Heart left ventricle (tissue), 16 donors: ENCODE results near the gene LETM1. TPM values are rescaled to one million over a fixed set of nuclear protein-coding genes. Genes with fewer than 3 reads are reported as not detected.
A peak's percentile ranks its signal among the peaks of the same experiment; 100 is the strongest.

Experiments used
- ATAC-seq, 4 donors: fragments of 200-7000 bp; cut with Tn5 transposase; one replicate each; pipeline ENCODE4 v1.9.1; 2020 to 2022; ENCODE audit warnings: moderate library complexity in 4 of 4, mild to moderate bottlenecking in 3 of 4, moderate number of reproducible peaks in 1 of 4
- DNase-seq, 5 donors: peaks; one replicate each; pipeline ENCODE4 v3.0.0-alpha.2; 2020
- H3K27ac ChIP-seq, 12 donors: fragments of 200-600 bp; sonication (generic) in 4 of 12; one replicate each; pipeline versions ENCODE4 v1.5.0 to v1.8.0; 2016 to 2022; ENCODE audit warnings: mild to moderate bottlenecking in 2 of 12
- H3K27me3 ChIP-seq, 9 donors: fragments of 200-600 bp; sonication (generic) in 2 of 9; one replicate each; pipeline versions ENCODE4 v1.5.1 to v1.8.0; 2016 to 2022; ENCODE audit warnings: mild to moderate bottlenecking in 3 of 9
- H3K36me3 ChIP-seq, 9 donors: fragments of 200-600 bp; sonication (generic) in 2 of 9; one replicate each; pipeline versions ENCODE4 v1.5.0 to v1.8.0; 2018 to 2022; ENCODE audit warnings: mild to moderate bottlenecking in 2 of 9
- H3K4me1 ChIP-seq, 12 donors: fragments of 200-600 bp; sonication (generic) in 4 of 12; one replicate each; pipeline versions ENCODE4 v1.5.0 to v1.8.0; 2016 to 2022; ENCODE audit warnings: mild to moderate bottlenecking in 3 of 12
- H3K4me3 ChIP-seq, 12 donors: fragments of 200-600 bp; sonication (generic) in 4 of 12; one replicate each; pipeline versions ENCODE4 v1.5.0 to v1.8.0; 2017 to 2022; ENCODE audit warnings: mild to moderate bottlenecking in 9 of 12, moderate library complexity in 4 of 12
- H3K9me3 ChIP-seq, 12 donors: fragments of 200-600 bp; sonication (generic) in 4 of 12; one replicate each; pipeline versions ENCODE4 v1.5.0 to v1.8.0; 2016 to 2022; ENCODE audit warnings: mild to moderate bottlenecking in 1 of 12
- CTCF ChIP-seq, 12 donors: fragments of 200-600 bp; sonication (generic) in 4 of 12; IDR thresholded peaks; one replicate each; pipeline versions ENCODE4 v1.5.0 to v1.8.0; 2018 to 2022; ENCODE audit warnings: antibody characterized with exemption in 12 of 12, mild to moderate bottlenecking in 5 of 12
- POLR2A ChIP-seq, 2 donors: fragments of 450-650 bp; IDR thresholded peaks; one replicate each; pipeline ENCODE4 v1.6.1; 2017; ENCODE audit warnings: antibody characterized with exemption in 2 of 2, mild to moderate bottlenecking in 2 of 2, moderate library complexity in 2 of 2
- WGBS, 4 donors: extraction: QIAGEN DNeasy Blood & Tissue Kit in 2 of 4; methylation state at CpG; one replicate each; pipeline versions ENCODE4 v1.1.5 to v1.1.7; 2013 to 2018; 5-methylcytosine and 5-hydroxymethylcytosine counted together
- intact Hi-C, 10 donors: fragments of 100-400 bp; cut with DNase I; formaldehyde crosslinking; loops; one replicate each; pipeline versions ENCODE4 v1.11.1 to v1.14.2; 2022
- polyA plus RNA-seq, 2 donors: library from polyadenylated mRNA; stranded (reverse); fragments of 200-250 nt; gene quantifications; one replicate each; pipeline ENCODE4 v1.2.3, GENCODE V29; 2013
- total RNA-seq, 9 donors: library from RNA; depleted of rRNA in 2 of 9; stranded (reverse); fragments of >200 nt in 2 of 9; fragmentation: NEBNext Ultra II Directional in 3 of 9; extraction: Animal tissue kit (Norgen Biotek cat#: 25700) in 3 of 9; gene quantifications; one replicate each; pipeline versions ENCODE4 v1.1.0 to v1.2.4, GENCODE V29; 2016 to 2023
- donor health status: ischemic (EF 13 %, LVEDD 7.1; RV severe dilation, severe dysfunction).
- donor health status: healthy with polysubstance abuse.
- donor health status: DM: no; HTN: yes; CAD: no.
- donor health status: DM: no; HTN: no; CAD: no.
- donor health status: ischemic (EF 25% LVEDD 6.9; RV normal size, moderate dysfunction).
- donor health status: ischemic (EF 25% LVEDD 5.7; RV mildly dilated, moderate dysfunction).
- donor health status: healthy.
- donor health status: DM: yes; HTN: yes; CAD: no.
- donor health status: ischemic (EF 35%, LVEDD 5.7; RV mildly dilated, moderate dysfunction).
- donor health status: nonischemic (EF 11% LVEDD 7.7; RV severe dilation, severe dysfunction).
- donor health status: DM: yes; HTN: yes; CAD: no.
- donor health status: PGD.
- donor health status: ischemic (EF 29% LVEDD 5.4; RV normal size, mild dysfunction).
- donor health status: nonischemic (EF 23%, LVEDD 6.1; RV moderate dilation, normal function).

LETM1 gene
- total and polyA plus RNA-seq, 11 donors, result 22.1 to 54.7 (median 43.4) TPM

GRCh38 chr4:1895971-1896657, 40.2 kb upstream of the LETM1 start:
- Histone ChIP-seq H3K4me3 (no peak overlapping the region), H3K27me3 (no peaks in the 10 kb centered on the region), H3K9me3 (no peaks in the 10 kb centered on the region), H3K27ac (no peak overlapping the region), H3K4me1 (peaks cover 0 to 14% (median 0%) of the 10 kb centered on the region in 12 donors), H3K36me3 (peaks cover 0 to 15% (median 5%) of the 10 kb centered on the region in 9 donors)
- DNase-seq, result no peak
- WGBS, 4 donors, result 87 to 96% (median 93%) methylated on average over 7 to 8 of the region's 8 CpGs
- no peak for TF ChIP-seq POLR2A (IDR thresholded peaks at IDR 0.05)
- no peak for TF ChIP-seq CTCF (IDR thresholded peaks at IDR 0.05)
- intact Hi-C loops, result loop anchor here (5.0 to 10.0 kb wide), 3 partner anchors 39 to 149 kb away; partner anchors contain the start of gene LETM1 (in 8 of the 10)
- ATAC-seq, result no peak

DNA sequence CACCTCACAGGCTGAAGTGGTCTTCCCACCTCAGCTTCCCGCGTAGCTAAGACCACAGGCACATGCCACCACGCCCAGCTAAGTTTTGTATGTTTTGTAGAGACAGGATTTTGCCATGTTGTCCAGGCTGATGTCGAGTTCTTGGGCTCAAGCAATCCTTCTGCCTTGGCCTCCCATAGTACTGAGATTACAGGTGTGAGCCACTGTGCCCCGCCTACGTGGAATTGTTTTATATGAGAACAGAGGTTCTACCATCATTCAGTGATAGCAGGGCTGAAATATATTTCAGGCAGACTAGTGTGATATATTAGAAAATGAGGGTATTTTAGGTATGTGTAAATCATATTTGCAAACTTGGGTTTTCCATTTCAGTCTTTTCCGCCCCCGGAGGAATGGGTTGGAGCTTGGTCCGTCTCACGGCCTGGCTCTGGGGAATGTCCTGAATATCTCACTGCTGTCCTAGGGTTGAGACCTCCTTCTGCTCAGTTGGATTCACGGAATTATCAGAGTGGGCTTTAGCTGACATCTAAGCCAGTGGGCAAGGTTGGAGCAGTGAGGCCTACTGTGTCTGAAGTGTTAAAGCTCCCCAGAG, 35.1 kb upstream of the LETM1 start:
- ATAC-seq (no peak), DNase-seq (no peak)
- no peak overlapping the region for H3K4me3 ChIP-seq
- peaks cover 0 to 8% (median 0%) of the 10 kb centered on the region in 12 donors for H3K9me3 ChIP-seq
- intact Hi-C loops, result loop anchor here in 1 of 10 donors (10.0 kb wide), 1 partner anchor 76 kb away; no protein-coding TSS in a partner anchor
- H3K27me3 ChIP-seq, result no peaks in the 10 kb centered on the region
- H3K4me1 ChIP-seq, result peaks cover 0 to 18% (median 7%) of the 10 kb centered on the region in 12 donors
- WGBS, 4 donors, result 94 to 97% (median 95%) methylated on average over 11 of the region's 11 CpGs
- TF ChIP-seq CTCF (IDR thresholded peaks at IDR 0.05), result no peak
- peaks cover 0 to 6% (median 0%) of the 10 kb centered on the region in 9 donors for H3K36me3 ChIP-seq
- H3K27ac ChIP-seq, result no peak overlapping the region

DNA sequence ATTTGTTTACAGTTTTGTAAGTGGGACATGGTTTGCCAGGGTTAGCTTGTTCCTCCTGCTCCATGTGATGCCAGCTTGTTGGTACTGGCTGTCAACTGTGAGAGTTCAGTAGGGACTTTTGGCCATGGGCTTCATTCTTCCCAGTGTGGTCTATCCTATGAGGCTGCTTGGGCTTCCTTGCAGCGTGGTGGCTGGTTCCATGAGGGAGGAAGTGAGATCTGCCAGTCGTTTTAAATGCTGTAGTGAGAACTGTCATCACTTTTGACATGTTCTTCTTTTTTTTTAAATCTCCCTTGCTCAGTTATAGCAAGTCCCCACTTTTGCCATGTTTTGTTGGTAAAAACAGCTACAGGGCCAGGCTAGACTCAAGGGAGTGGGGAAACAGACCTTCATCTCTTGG, 31.1 kb upstream of the LETM1 start:
- WGBS, 4 donors, result 31 to 46% (median 45%) methylated on average over 2 of the region's 2 CpGs
- no peaks in the 10 kb centered on the region for H3K27me3 ChIP-seq
- TF ChIP-seq CTCF (IDR thresholded peaks at IDR 0.05), result no peak
- no peak for TF ChIP-seq POLR2A (IDR thresholded peaks at IDR 0.05)
- DNase-seq (no peak), ATAC-seq (no peak)
- H3K27ac ChIP-seq, result peak overlapping the region in 7 of 12 donors; percentile 15 to 62 (median 32)
- peaks cover 0 to 8% (median 0%) of the 10 kb centered on the region in 12 donors for H3K9me3 ChIP-seq
- intact Hi-C loops, result no loop called here
- no peak overlapping the region for H3K4me3 ChIP-seq
- H3K4me1 ChIP-seq, result peaks cover 0 to 28% (median 7%) of the 10 kb centered on the region in 12 donors
- no peaks in the 10 kb centered on the region for H3K36me3 ChIP-seq

- H3K9me3 ChIP-seq, result peaks cover 0 to 8% (median 0%) of the 10 kb centered on the region in 12 donors
- no peaks in the 10 kb centered on the region for H3K36me3 ChIP-seq
- TF ChIP-seq CTCF (IDR thresholded peaks at IDR 0.05) (no peak), POLR2A (IDR thresholded peaks at IDR 0.05) (no peak)
- DNase-seq (no peak), ATAC-seq (no peak)
- peaks cover 0 to 33% (median 7%) of the 10 kb centered on the region in 12 donors for H3K4me1 ChIP-seq
- intact Hi-C loops, result no loop called here
- no peak overlapping the region for H3K4me3 ChIP-seq
- H3K27me3 ChIP-seq, result no peaks in the 10 kb centered on the region
- H3K27ac ChIP-seq, result no peak overlapping the region
- WGBS, 4 donors, result 66 to 86% (median 76%) methylated on average over 2 of the region's 2 CpGs
Measured at GRCh38 chr4:1885414-1885813, 29.5 kb upstream of the LETM1 start.
